Stimulated activated CD4-positive, alpha-beta T cell treated with anti-CD3 and anti-CD28 coated beads, Interleukin-1b, Interleukin-23, amount 100 ng/mL, for 48 hours (primary cell): Measurements from ENCODE around the gene AATF.

Experiments
- DNase-seq: peaks from one replicate; pipeline ENCODE4 v3.0.0-alpha.2; 2020

Gene AATF

GRCh38 chr17:36931697-36932382, 16.9 kb upstream of the AATF start:
- DNase-seq, result no peak

- no peak for DNase-seq
Observed at GRCh38 chr17:36932383-36932693, 16.4 kb upstream of the AATF start.

GRCh38 chr17:36932694-36933511, 15.9 kb upstream of the AATF start:
- no peak for DNase-seq

- DNase-seq, result no peak
Observed at GRCh38 chr17:36933512-36934143, 15.1 kb upstream of the AATF start.

- no peak for DNase-seq
Observed at GRCh38 chr17:36934144-36934691, 14.5 kb upstream of the AATF start.

- DNase-seq, result no peak
Observed at GRCh38 chr17:36934692-36935630, 13.8 kb upstream of the AATF start.

- DNase-seq, result no peak
Observed at GRCh38 chr17:36935671-36936454, 12.9 kb upstream of the AATF start.

- DNase-seq, result no peak
Observed at GRCh38 chr17:36936455-36937000, 12.2 kb upstream of the AATF start.

GRCh38 chr17:36937001-36937958, 11.5 kb upstream of the AATF start, which contains the start of gene LHX1:
Gene LHX1, plus strand, starts transcription at chr17:36937475. Its CDS starts 723 bp downstream, at chr17:36938198.
- no peak for DNase-seq

- DNase-seq, result no peak
Observed at GRCh38 chr17:36937959-36938565, 10.7 kb upstream of the AATF start.

- no peak for DNase-seq
Observed at GRCh38 chr17:36938566-36939051, 10.1 kb upstream of the AATF start.

GRCh38 chr17:36939052-36939801, 9.5 kb upstream of the AATF start:
- no peak for DNase-seq

GRCh38 chr17:36939802-36940312, 8.9 kb upstream of the AATF start:
- no peak for DNase-seq

- DNase-seq, result no peak
Observed at GRCh38 chr17:36940313-36941264, 8.2 kb upstream of the AATF start.

GRCh38 chr17:36941265-36942010, 7.3 kb upstream of the AATF start:
- no peak for DNase-seq

- no peak for DNase-seq
Observed at GRCh38 chr17:36942019-36942599, 6.6 kb upstream of the AATF start.
